GM12801 (cell line): Measurements from ENCODE around the gene CYP2C9.

ENCODE experiments used
- CTCF ChIP-seq: IDR thresholded peaks from one replicate; pipeline ENCODE4 v1.5.1; 2011; ENCODE audit warnings: control low read depth; ENCODE audit not compliant: insufficient read length; ENCODE audit errors: extremely low read depth

CYP2C9 gene

GRCh38 chr10:94938383-94938782 is at the start of gene CYP2C9:
TSS of gene CYP2C9 (plus strand) at chr10:94938658. CDS start at chr10:94938683, 25 bp downstream.
- TF ChIP-seq CTCF, result no peak

GRCh38 chr10:94889123-94889522 is 49.3 kb upstream of the CYP2C9 start:
- TF ChIP-seq CTCF, result no peak

- no peak for TF ChIP-seq CTCF
Measured at GRCh38 chr10:94890264-94891022, 48.0 kb upstream of the CYP2C9 start.

GRCh38 chr10:94902080-94902479 is 36.4 kb upstream of the CYP2C9 start:
- TF ChIP-seq CTCF, result no peak

GRCh38 chr10:94902570-94902969 is 35.9 kb upstream of the CYP2C9 start:
- TF ChIP-seq CTCF, result no peak

- no peak for TF ChIP-seq CTCF
Measured at GRCh38 chr10:94916423-94916822, 22.0 kb upstream of the CYP2C9 start.

GRCh38 chr10:94936721-94937120 is 1.7 kb upstream of the CYP2C9 start:
- TF ChIP-seq CTCF, result no peak
